ENCODE results near the gene RTL5.

RTL5 gene

GRCh38 chrX:72113461-72113860, 18.3 kb downstream of the RTL5 start:
- no peak for TF ChIP-seq Cebpa-rat (IDR thresholded peaks at IDR 0.05)
- peak overlapping the region in 5 of 11 experiments; percentile 36 to 54 (median 37); a peak in 10 of 22 replicates for H3K4me2 ChIP-seq

GRCh38 chrX:72110876-72111708, 20.6 kb downstream of the RTL5 start:
- H3K9ac ChIP-seq = no peak overlapping the region
- H3K36me3 ChIP-seq = no peaks in the 10 kb centered on the region
- H4K20me1 ChIP-seq = peaks cover 0 to 10% (median 0%) of the 10 kb centered on the region in 11 experiments; a peak in 4 of 22 replicates
- H3K4me2 ChIP-seq = peak overlapping the region in 5 of 11 experiments; percentile 28 to 72 (median 35); a peak in 3 of 22 replicates
- no peaks in the 10 kb centered on the region for H3K9me3 ChIP-seq (replicated peaks in 1 of 11)
- peaks cover 52 to 89% (median 87%) of the 10 kb centered on the region in 11 experiments for H3K27me3 ChIP-seq
- TF ChIP-seq Cebpa-rat (IDR thresholded peaks at IDR 0.05) = no peak
- peaks cover 0 to 70% (median 41%) of the 10 kb centered on the region in 10 experiments; a peak in 16 of 20 replicates for H3K4me1 ChIP-seq
- H3K27ac ChIP-seq = no peak overlapping the region
- H3K4me3 ChIP-seq = no peak overlapping the region

More at GRCh38 chrX:72113461-72113860, 18.3 kb downstream of the RTL5 start:
- Histone ChIP-seq H3K9ac (no peak overlapping the region), H3K4me3 (no peak overlapping the region), H3K27ac (no peak overlapping the region), H3K36me3 (no peaks in the 10 kb centered on the region), H3K4me1 (peaks cover 0 to 56% (median 26%) of the 10 kb centered on the region in 10 experiments; a peak in 14 of 20 replicates), H4K20me1 (peaks cover 0 to 10% (median 0%) of the 10 kb centered on the region in 11 experiments; a peak in 4 of 22 replicates), H3K9me3 (replicated peaks in 1 of 11) (no peaks in the 10 kb centered on the region), H3K27me3 (peaks cover 49 to 93% (median 82%) of the 10 kb centered on the region in 11 experiments)

GRCh38 chrX:72110051-72110875, 21.5 kb downstream of the RTL5 start:
- H3K4me1 ChIP-seq = peaks cover 0 to 78% (median 43%) of the 10 kb centered on the region in 10 experiments; a peak in 16 of 20 replicates
- H3K9me3 ChIP-seq (replicated peaks in 1 of 11) = no peaks in the 10 kb centered on the region
- H3K27me3 ChIP-seq = peaks cover 54 to 86% (median 84%) of the 10 kb centered on the region in 11 experiments
- H3K4me2 ChIP-seq = peak overlapping the region in 7 of 11 experiments; percentile 10 to 74 (median 35); a peak in 11 of 22 replicates
- H3K4me3 ChIP-seq = no peak overlapping the region
- no peaks in the 10 kb centered on the region for H3K36me3 ChIP-seq
- H4K20me1 ChIP-seq = peaks cover 0 to 11% (median 0%) of the 10 kb centered on the region in 11 experiments; a peak in 4 of 22 replicates
- TF ChIP-seq Cebpa-rat (IDR thresholded peaks at IDR 0.05) = no peak
- no peak overlapping the region for H3K9ac ChIP-seq
- H3K27ac ChIP-seq = no peak overlapping the region

GRCh38 chrX:72108666-72109065, 23.0 kb downstream of the RTL5 start:
- H3K27ac ChIP-seq = no peak overlapping the region
- H3K4me1 ChIP-seq = peaks cover 0 to 83% (median 42%) of the 10 kb centered on the region in 10 experiments; a peak in 16 of 20 replicates
- peaks cover 55 to 87% (median 85%) of the 10 kb centered on the region in 11 experiments for H3K27me3 ChIP-seq
- no peaks in the 10 kb centered on the region for H3K9me3 ChIP-seq (replicated peaks in 1 of 11)
- H3K4me2 ChIP-seq = peak overlapping the region in 8 of 11 experiments; percentile 37 to 74 (median 58); a peak in 11 of 22 replicates
- no peak overlapping the region for H3K4me3 ChIP-seq
- TF ChIP-seq Cebpa-rat (IDR thresholded peaks at IDR 0.05) = no peak
- H3K9ac ChIP-seq = no peak overlapping the region
- H3K36me3 ChIP-seq = no peaks in the 10 kb centered on the region
- H4K20me1 ChIP-seq = peaks cover 0 to 12% (median 0%) of the 10 kb centered on the region in 11 experiments; a peak in 4 of 22 replicates

GRCh38 chrX:72107841-72108595, 23.7 kb downstream of the RTL5 start:
- Histone ChIP-seq H4K20me1 (peaks cover 0 to 12% (median 0%) of the 10 kb centered on the region in 11 experiments; a peak in 3 of 22 replicates), H3K9me3 (replicated peaks in 1 of 11) (no peaks in the 10 kb centered on the region; a peak in 1 of 22 replicates), H3K4me1 (peaks cover 0 to 83% (median 41%) of the 10 kb centered on the region in 10 experiments; a peak in 16 of 20 replicates), H3K27me3 (peaks cover 55 to 87% (median 85%) of the 10 kb centered on the region in 11 experiments), H3K4me3 (0 out of 20 replicates have a peak overlapping the region, but pooled peaks of 1 of the 10 experiments have one; percentile 24), H3K9ac (no peak overlapping the region), H3K36me3 (no peaks in the 10 kb centered on the region), H3K27ac (peak overlapping the region in 7 of 11 experiments; percentile 1 to 63 (median 27); a peak in 9 of 22 replicates), H3K4me2 (peak overlapping the region in 9 of 11 experiments; percentile 36 to 74 (median 55); a peak in 17 of 22 replicates)
- no peak for TF ChIP-seq Cebpa-rat (IDR thresholded peaks at IDR 0.05)

GRCh38 chrX:72107320-72107719, 24.4 kb downstream of the RTL5 start:
- peaks cover 0 to 12% (median 0%) of the 10 kb centered on the region in 11 experiments; a peak in 3 of 22 replicates for H4K20me1 ChIP-seq
- H3K9ac ChIP-seq = no peak overlapping the region
- H3K27ac ChIP-seq = peak overlapping the region in 5 of 11 experiments; percentile 16 to 63 (median 38); a peak in 7 of 22 replicates
- H3K27me3 ChIP-seq = peaks cover 55 to 87% (median 84%) of the 10 kb centered on the region in 11 experiments
- H3K36me3 ChIP-seq = no peaks in the 10 kb centered on the region
- H3K9me3 ChIP-seq (replicated peaks in 1 of 11) = no peaks in the 10 kb centered on the region; a peak in 1 of 22 replicates
- H3K4me2 ChIP-seq = peak overlapping the region in 9 of 11 experiments; percentile 36 to 74 (median 55); a peak in 17 of 22 replicates
- H3K4me3 ChIP-seq = 0 out of 20 replicates have a peak overlapping the region, but pooled peaks of 1 of the 10 experiments have one; percentile 24
- peaks cover 0 to 83% (median 46%) of the 10 kb centered on the region in 10 experiments; a peak in 16 of 20 replicates for H3K4me1 ChIP-seq
- TF ChIP-seq Cebpa-rat (IDR thresholded peaks at IDR 0.05) = peak in 2 of 11 experiments; percentile 14 to 42; a peak in 1 of 22 replicates

- Histone ChIP-seq H3K9ac (no peak overlapping the region), H3K4me1 (peaks cover 13 to 90% (median 59%) of the 10 kb centered on the region in 10 experiments), H3K36me3 (no peaks in the 10 kb centered on the region), H3K27ac (peak overlapping the region in 3 of 11 experiments; percentile 23 to 43 (median 29); a peak in 3 of 22 replicates), H3K27me3 (peaks cover 66 to 87% (median 82%) of the 10 kb centered on the region in 11 experiments), H4K20me1 (peaks cover 0 to 14% (median 0%) of the 10 kb centered on the region in 11 experiments; a peak in 6 of 22 replicates), H3K9me3 (replicated peaks in 1 of 11) (no peaks in the 10 kb centered on the region; a peak in 1 of 22 replicates), H3K4me2 (peak overlapping the region in 5 of 11 experiments; percentile 2 to 93 (median 86); a peak in 9 of 22 replicates), H3K4me3 (no peak overlapping the region)
- no peak for TF ChIP-seq Cebpa-rat (IDR thresholded peaks at IDR 0.05)
Observed at GRCh38 chrX:72105436-72105835, 26.3 kb downstream of the RTL5 start.

Measured in BLaER1 treated with 17β-estradiol and CSF1 and Interleukin-3, amounts not matched to agents 10 nM and 100 nM (cell line).